GM12891 (cell line): ENCODE results near the gene POU2AF1.
A peak's percentile ranks its signal among the peaks of the same experiment; 100 is the strongest.
"Not testable (repeated sequence)": the region's sequence is repeated elsewhere in the genome, so short reads cannot be mapped to it uniquely, and the experiment has no call there.

Source experiments
- DNase-seq: peaks from one replicate; pipeline ENCODE4 v3.0.0; 2011; ENCODE audit warnings: low spot score; ENCODE audit not compliant: insufficient read length
- FAIRE-seq: peaks from 2 replicates; lab custom pipeline; 2011; peaks lifted over from hg19 to GRCh38; lab: Jason Lieb, UNC
- PAX5 ChIP-seq: IDR thresholded peaks from 2 replicates; pipeline ENCODE4 v1.6.1; 2011; ENCODE audit warnings: low read length, moderate library complexity, mild to moderate bottlenecking; ENCODE audit not compliant: insufficient read depth, severe bottlenecking
- POLR2A ChIP-seq: IDR thresholded peaks from 2 replicates; pipeline ENCODE4 v1.6.1; 2011; ENCODE audit warnings: low read depth, low read length, control low read depth
- POLR2AphosphoS5 ChIP-seq: IDR thresholded peaks from 2 replicates; pipeline ENCODE4 v1.6.1; 2011; ENCODE audit warnings: low read depth, low read length, control low read depth
- POU2F2 ChIP-seq: IDR thresholded peaks from 2 replicates; pipeline ENCODE4 v1.6.1; 2011; ENCODE audit warnings: low read depth, mild to moderate bottlenecking, control low read depth, low read length, moderate library complexity
- SPI1 ChIP-seq: IDR thresholded peaks from 2 replicates; pipeline ENCODE4 v1.6.1; 2011; ENCODE audit warnings: low read depth, low read length, control low read depth
- TAF1 ChIP-seq: IDR thresholded peaks from 2 replicates; pipeline ENCODE4 v1.6.1; 2011; ENCODE audit warnings: low read depth, low read length, control low read depth

The POU2AF1 gene

GRCh38 chr11:111399187-111400031, 20.3 kb upstream of the POU2AF1 start:
- DNase-seq (no peak), FAIRE-seq (peak; percentile 82)
- TF ChIP-seq SPI1 (peak; percentile 51), POU2F2 (no peak)

- TF ChIP-seq PAX5 (no peak), POLR2AphosphoS5 (no peak), POLR2A (no peak), POU2F2 (no peak), SPI1 (no peak), TAF1 (no peak)
- DNase-seq (no peak), FAIRE-seq (peak; percentile 51)
Observed at GRCh38 chr11:111397034-111397433, 18.0 kb upstream of the POU2AF1 start.

- TF ChIP-seq POLR2AphosphoS5 (no peak), PAX5 (no peak), SPI1 (no peak), POLR2A (no peak), POU2F2 (no peak), TAF1 (no peak)
- DNase-seq (no peak), FAIRE-seq (no peak)
Observed at GRCh38 chr11:111395749-111396148, 16.7 kb upstream of the POU2AF1 start.

GRCh38 chr11:111395081-111395480, 16.0 kb upstream of the POU2AF1 start:
- no peak for TF ChIP-seq SPI1
- no peak for TF ChIP-seq POLR2AphosphoS5
- TF ChIP-seq PAX5, result no peak
- no peak for TF ChIP-seq POU2F2
- TF ChIP-seq POLR2A, result no peak
- TF ChIP-seq TAF1, result no peak
- FAIRE-seq (peak; percentile 62), DNase-seq (no peak)

- TF ChIP-seq TAF1, result peak; percentile 36; the same call in 1 of the 2 replicates
- peak; percentile 89 for FAIRE-seq
Observed at GRCh38 chr11:111394147-111394546, 15.1 kb upstream of the POU2AF1 start.

GRCh38 chr11:111393585-111393984, 14.5 kb upstream of the POU2AF1 start:
- FAIRE-seq, result peak; percentile 56
- TF ChIP-seq PAX5 (no peak), POLR2AphosphoS5 (no peak), POLR2A (no peak), SPI1 (no peak), POU2F2 (no peak), TAF1 (no peak)
- no peak for DNase-seq

More at GRCh38 chr11:111394147-111394546, 15.1 kb upstream of the POU2AF1 start:
- DNase-seq, result not testable (repeated sequence)

GRCh38 chr11:111393096-111393495, 14.0 kb upstream of the POU2AF1 start:
- no peak for FAIRE-seq
- TF ChIP-seq POLR2AphosphoS5 (no peak), PAX5 (no peak), SPI1 (no peak), POLR2A (no peak), TAF1 (no peak), POU2F2 (no peak)

GRCh38 chr11:111392552-111392951, 13.5 kb upstream of the POU2AF1 start:
- no peak for TF ChIP-seq POU2F2
- TF ChIP-seq SPI1, result no peak
- TF ChIP-seq TAF1, result no peak
- TF ChIP-seq PAX5, result no peak
- no peak for TF ChIP-seq POLR2A
- no peak for TF ChIP-seq POLR2AphosphoS5
- DNase-seq (no peak), FAIRE-seq (no peak)

More at GRCh38 chr11:111393096-111393495, 14.0 kb upstream of the POU2AF1 start:
- DNase-seq, result no peak

- TF ChIP-seq POU2F2 (no peak), TAF1 (no peak), PAX5 (no peak), POLR2AphosphoS5 (no peak), POLR2A (no peak), SPI1 (no peak)
- no peak for DNase-seq
- no peak for FAIRE-seq
Observed at GRCh38 chr11:111391328-111392124, 12.5 kb upstream of the POU2AF1 start.
